ENCODE results near the gene HS3ST6. TPM values are rescaled to one million over a fixed set of nuclear protein-coding genes. Genes with fewer than 3 reads are reported as not detected.

The HS3ST6 gene
- total and polyA plus RNA-seq, 2 experiments from 2014 or later, result not detected

GRCh38 chr16:1870365-1871082 lies 47.7 kb downstream of the HS3ST6 start:
- in situ Hi-C loops (cut with MboI), result no loop called here
- 31 to 32% methylated on average over 9 of the region's 9 CpGs for WGBS, 2 experiments (ENCODE audit: low coverage in 1 of 2, low lambda C conversion rate in 2 of 2, missing lambda C conversion rate in 2 of 2)
- peak overlapping the region; percentile 11 for H3K27ac ChIP-seq

GRCh38 chr16:1865902-1866690 lies 52.1 kb downstream of the HS3ST6 start:
- no peaks in the 10 kb centered on the region for H3K9me2 ChIP-seq (ENCODE audit: insufficient read depth)
- H3K4me3 ChIP-seq, result no peak overlapping the region
- in situ Hi-C loops (cut with MboI), result no loop called here
- H2AFZ ChIP-seq, result no peak overlapping the region
- H3K4me2 ChIP-seq (ENCODE audit: unreplicated experiment), result no peak overlapping the region
- no peaks in the 10 kb centered on the region for H3K79me2 ChIP-seq (ENCODE audit: insufficient read depth)
- 0 out of 2 replicates have a peak, but pooled peaks cover 5% of the 10 kb centered on the region for H3K27me3 ChIP-seq (replicated peaks; ENCODE audit: insufficient read depth)
- H3K27ac ChIP-seq, result no peak overlapping the region
- DNase-seq, result no peak
- H3K36me3 ChIP-seq (ENCODE audit: low read depth), result no peaks in the 10 kb centered on the region
- WGBS, 2 experiments (ENCODE audit: low coverage in 1 of 2, low lambda C conversion rate in 2 of 2, missing lambda C conversion rate in 2 of 2), result 72 to 76% methylated on average over 6 of the region's 6 CpGs
- no peak overlapping the region for H3K9ac ChIP-seq
- TF ChIP-seq EZH2phosphoT487 (IDR thresholded peaks at IDR 0.05; ENCODE audit: insufficient read depth, low read depth) (no peak), EZH2 (IDR thresholded peaks at IDR 0.05; ENCODE audit: insufficient read depth, poor library complexity, severe bottlenecking) (no peak)
- peaks cover 10% of the 10 kb centered on the region for H3K4me1 ChIP-seq (ENCODE audit: insufficient read depth)
- peaks cover 11% of the 10 kb centered on the region for H3F3A ChIP-seq (ENCODE audit: insufficient read depth)
- H3K9me3 ChIP-seq (ENCODE audit: low read depth), result no peaks in the 10 kb centered on the region
- H4K20me1 ChIP-seq (ENCODE audit: insufficient read depth), result no peaks in the 10 kb centered on the region

More at GRCh38 chr16:1870365-1871082, 47.7 kb downstream of the HS3ST6 start:
- peak; percentile 90 for DNase-seq
- Histone ChIP-seq H2AFZ (no peak overlapping the region), H3K9me2 (ENCODE audit: insufficient read depth) (no peaks in the 10 kb centered on the region), H3K4me1 (ENCODE audit: insufficient read depth) (peaks cover 10% of the 10 kb centered on the region), H3K27me3 (replicated peaks; ENCODE audit: insufficient read depth) (peaks cover 14% of the 10 kb centered on the region; the same call in 1 of the 2 replicates), H3F3A (ENCODE audit: insufficient read depth) (peaks cover 11% of the 10 kb centered on the region), H3K9me3 (ENCODE audit: low read depth) (no peaks in the 10 kb centered on the region), H3K9ac (no peak overlapping the region), H3K79me2 (ENCODE audit: insufficient read depth) (no peaks in the 10 kb centered on the region), H3K36me3 (ENCODE audit: low read depth) (no peaks in the 10 kb centered on the region), H4K20me1 (ENCODE audit: insufficient read depth) (no peaks in the 10 kb centered on the region), H3K4me3 (no peak overlapping the region), H3K4me2 (ENCODE audit: unreplicated experiment) (no peak overlapping the region)
- TF ChIP-seq EZH2phosphoT487 (IDR thresholded peaks at IDR 0.05; ENCODE audit: insufficient read depth, low read depth) (no peak), EZH2 (IDR thresholded peaks at IDR 0.05; ENCODE audit: insufficient read depth, poor library complexity, severe bottlenecking) (no peak)

GRCh38 chr16:1863681-1864460 lies 54.3 kb downstream of the HS3ST6 start:
- H3K4me2 ChIP-seq (ENCODE audit: unreplicated experiment), result no peak overlapping the region
- no peaks in the 10 kb centered on the region for H3K79me2 ChIP-seq (ENCODE audit: insufficient read depth)
- no peak overlapping the region for H3K27ac ChIP-seq
- 24 to 25% methylated on average over 4 of the region's 4 CpGs for WGBS, 2 experiments (ENCODE audit: low coverage in 1 of 2, low lambda C conversion rate in 2 of 2, missing lambda C conversion rate in 2 of 2)
- H3F3A ChIP-seq (ENCODE audit: insufficient read depth), result no peaks in the 10 kb centered on the region
- peak; percentile 46 for DNase-seq
- no peak overlapping the region for H3K9ac ChIP-seq
- no peaks in the 10 kb centered on the region for H4K20me1 ChIP-seq (ENCODE audit: insufficient read depth)
- TF ChIP-seq EZH2phosphoT487 (IDR thresholded peaks at IDR 0.05; ENCODE audit: insufficient read depth, low read depth), result no peak
- TF ChIP-seq EZH2 (IDR thresholded peaks at IDR 0.05; ENCODE audit: insufficient read depth, poor library complexity, severe bottlenecking), result no peak
- in situ Hi-C loops (cut with MboI), result no loop called here
- H2AFZ ChIP-seq, result no peak overlapping the region
- H3K36me3 ChIP-seq (ENCODE audit: low read depth), result no peaks in the 10 kb centered on the region
- H3K9me2 ChIP-seq (ENCODE audit: insufficient read depth), result no peaks in the 10 kb centered on the region
- no peak overlapping the region for H3K4me3 ChIP-seq
- H3K9me3 ChIP-seq (ENCODE audit: low read depth), result no peaks in the 10 kb centered on the region
- H3K4me1 ChIP-seq (ENCODE audit: insufficient read depth), result no peaks in the 10 kb centered on the region
- H3K27me3 ChIP-seq (replicated peaks; ENCODE audit: insufficient read depth), result peaks cover 21% of the 10 kb centered on the region

GRCh38 chr16:1862394-1862793 lies 55.8 kb downstream of the HS3ST6 start:
- Histone ChIP-seq H3K9ac (no peak overlapping the region), H3K9me2 (ENCODE audit: insufficient read depth) (no peaks in the 10 kb centered on the region), H4K20me1 (ENCODE audit: insufficient read depth) (no peaks in the 10 kb centered on the region), H3F3A (ENCODE audit: insufficient read depth) (no peaks in the 10 kb centered on the region), H3K27me3 (replicated peaks; ENCODE audit: insufficient read depth) (peaks cover 32% of the 10 kb centered on the region), H3K4me1 (ENCODE audit: insufficient read depth) (no peaks in the 10 kb centered on the region), H3K4me3 (no peak overlapping the region), H3K27ac (no peak overlapping the region), H3K36me3 (ENCODE audit: low read depth) (no peaks in the 10 kb centered on the region), H2AFZ (no peak overlapping the region), H3K4me2 (ENCODE audit: unreplicated experiment) (no peak overlapping the region), H3K9me3 (ENCODE audit: low read depth) (no peaks in the 10 kb centered on the region), H3K79me2 (ENCODE audit: insufficient read depth) (no peaks in the 10 kb centered on the region)
- DNase-seq, result no peak
- 61 to 62% methylated on average over 9 of the region's 9 CpGs for WGBS, 2 experiments (ENCODE audit: low coverage in 1 of 2, low lambda C conversion rate in 2 of 2, missing lambda C conversion rate in 2 of 2)
- in situ Hi-C loops (cut with MboI), result no loop called here
- TF ChIP-seq EZH2phosphoT487 (IDR thresholded peaks at IDR 0.05; ENCODE audit: insufficient read depth, low read depth) (no peak), EZH2 (IDR thresholded peaks at IDR 0.05; ENCODE audit: insufficient read depth, poor library complexity, severe bottlenecking) (no peak)

Data from GM23248 (cell line).